Activated CD8-positive, alpha-beta T cell treated with anti-CD3 and anti-CD28 coated beads, Interleukin-2, amount 10 ng/mL, durations not matched to agents 7 days and 5 days (primary cell): ENCODE measurements around the gene RAD51AP2. TPM values are rescaled to one million over a fixed set of nuclear protein-coding genes. Genes with fewer than 3 reads are reported as not detected.

Source experiments
- ATAC-seq: fragments of 150-1000 bp; cut with Tn5 transposase; one replicate; pipeline ENCODE4 v1.10.0; 2021; ENCODE audit warnings: moderate library complexity
- CTCF ChIA-PET: fragments of 350-600 bp; sonication (Branson Sonifier 250); formaldehyde crosslinking; loops from one replicate; lab custom pipeline; 2021; ENCODE audit warnings: antibody characterized with exemption; lab: Charles Lee
- POLR2A ChIA-PET: fragments of 350-600 bp; sonication (Branson Sonifier 250); formaldehyde crosslinking; loops from one replicate; lab custom pipeline; 2021; ENCODE audit warnings: antibody characterized with exemption; lab: Charles Lee
- DNase-seq: peaks from one replicate; pipeline ENCODE4 v3.0.0-alpha.2; 2020
- H3K27ac Mint-ChIP-seq: one replicate; pipeline ENCODE4 v1.8.0; 2021; ENCODE audit warnings: mild to moderate bottlenecking, mixed read lengths
- H3K27me3 Mint-ChIP-seq: one replicate; pipeline ENCODE4 v1.8.0; 2021; ENCODE audit warnings: low read depth, mixed read lengths
- H3K36me3 Mint-ChIP-seq: one replicate; pipeline ENCODE4 v1.8.0; 2021; ENCODE audit warnings: low read depth, mixed read lengths
- H3K4me1 Mint-ChIP-seq: one replicate; pipeline ENCODE4 v1.8.0; 2021; ENCODE audit warnings: low read depth, mixed read lengths
- H3K4me3 Mint-ChIP-seq: one replicate; pipeline ENCODE4 v1.8.0; 2021; ENCODE audit warnings: mild to moderate bottlenecking, mixed read lengths
- H3K9me3 Mint-ChIP-seq: one replicate; pipeline ENCODE4 v1.8.0; 2022; ENCODE audit warnings: mixed read lengths; ENCODE audit not compliant: insufficient read depth
- total RNA-seq, 2 experiments: library from RNA; stranded (reverse); gene quantifications; one replicate each; pipeline ENCODE4 v1.2.3, GENCODE V29; 2021

The RAD51AP2 gene
- total RNA-seq, 2 experiments from 2014 or later, result not detected

GRCh38 chr2:17543131-17543660 is 25.0 kb upstream of the RAD51AP2 start:
- Mint-ChIP-seq H3K36me3 (peaks cover 8% of the 10 kb centered on the region), H3K9me3 (no peaks in the 10 kb centered on the region), H3K4me1 (no peaks in the 10 kb centered on the region), H3K27me3 (peaks cover 52% of the 10 kb centered on the region), H3K4me3 (no peak overlapping the region), H3K27ac (no peak overlapping the region)
- DNase-seq (no peak), ATAC-seq (no peak)
- POLR2A ChIA-PET, result no interaction called here
- CTCF ChIA-PET, result no interaction called here

GRCh38 chr2:17542471-17542870 is 24.2 kb upstream of the RAD51AP2 start:
- CTCF ChIA-PET, result no interaction called here

GRCh38 chr2:17541531-17541950 is 23.3 kb upstream of the RAD51AP2 start:
- POLR2A ChIA-PET, result no interaction called here
- Mint-ChIP-seq H3K27ac (no peak overlapping the region), H3K9me3 (no peaks in the 10 kb centered on the region), H3K27me3 (peaks cover 58% of the 10 kb centered on the region), H3K36me3 (peaks cover 8% of the 10 kb centered on the region), H3K4me3 (no peak overlapping the region), H3K4me1 (no peaks in the 10 kb centered on the region)
- CTCF ChIA-PET, result no interaction called here
- DNase-seq, result no peak
- ATAC-seq, result no peak

More at GRCh38 chr2:17542471-17542870, 24.2 kb upstream of the RAD51AP2 start:
- Mint-ChIP-seq H3K36me3 (peaks cover 8% of the 10 kb centered on the region), H3K27me3 (peaks cover 58% of the 10 kb centered on the region), H3K27ac (no peak overlapping the region), H3K4me1 (no peaks in the 10 kb centered on the region), H3K9me3 (no peaks in the 10 kb centered on the region), H3K4me3 (no peak overlapping the region)
- no peak for DNase-seq
- POLR2A ChIA-PET, result no interaction called here
- no peak for ATAC-seq

- CTCF ChIA-PET, result no interaction called here
- POLR2A ChIA-PET, result no interaction called here
- no peak overlapping the region for H3K27ac Mint-ChIP-seq
Measured at GRCh38 chr2:17540813-17541530, 22.7 kb upstream of the RAD51AP2 start.

GRCh38 chr2:17540093-17540812 is 22.0 kb upstream of the RAD51AP2 start, which contains the start of gene VSNL1:
TSS of gene VSNL1 (plus strand) at chr2:17540696. CDS start at chr2:17592075, 51,379 bp downstream.
- Mint-ChIP-seq H3K27ac (no peak within 1 kb of the TSS), H3K4me1 (no peaks in the 10 kb centered on the region), H3K27me3 (peaks cover 63% of the 10 kb centered on the region), H3K9me3 (no peaks in the 10 kb centered on the region), H3K36me3 (peaks cover 8% of the 10 kb centered on the region), H3K4me3 (no peak within 1 kb of the TSS)
- DNase-seq (no peak), ATAC-seq (no peak)
- ChIA-PET CTCF (no interaction called here), POLR2A (no interaction called here)

More at GRCh38 chr2:17540813-17541530, 22.7 kb upstream of the RAD51AP2 start:
- DNase-seq (no peak), ATAC-seq (no peak)
- Mint-ChIP-seq H3K9me3 (no peaks in the 10 kb centered on the region), H3K4me1 (no peaks in the 10 kb centered on the region), H3K36me3 (peaks cover 8% of the 10 kb centered on the region), H3K4me3 (no peak overlapping the region), H3K27me3 (peaks cover 60% of the 10 kb centered on the region)

- ChIA-PET CTCF (no interaction called here), POLR2A (no interaction called here)
- peaks cover 64% of the 10 kb centered on the region for H3K27me3 Mint-ChIP-seq
- ATAC-seq, result no peak
- no peak overlapping the region for H3K4me3 Mint-ChIP-seq
- H3K27ac Mint-ChIP-seq, result no peak overlapping the region
- no peak for DNase-seq
- H3K36me3 Mint-ChIP-seq, result peaks cover 8% of the 10 kb centered on the region
- no peaks in the 10 kb centered on the region for H3K9me3 Mint-ChIP-seq
- H3K4me1 Mint-ChIP-seq, result no peaks in the 10 kb centered on the region
Measured at GRCh38 chr2:17539611-17540092, 21.4 kb upstream of the RAD51AP2 start.

- CTCF ChIA-PET, result no interaction called here
- H3K36me3 Mint-ChIP-seq, result peaks cover 8% of the 10 kb centered on the region
- peak; percentile 33 for ATAC-seq
- no peaks in the 10 kb centered on the region for H3K9me3 Mint-ChIP-seq
- POLR2A ChIA-PET, result no interaction called here
- no peak for DNase-seq
- H3K4me1 Mint-ChIP-seq, result no peaks in the 10 kb centered on the region
- H3K27ac Mint-ChIP-seq, result no peak overlapping the region
- peaks cover 60% of the 10 kb centered on the region for H3K27me3 Mint-ChIP-seq
- no peak overlapping the region for H3K4me3 Mint-ChIP-seq
Measured at GRCh38 chr2:17538844-17539554, 20.8 kb upstream of the RAD51AP2 start.

GRCh38 chr2:17538022-17538843 is 20.0 kb upstream of the RAD51AP2 start:
- ChIA-PET CTCF (no interaction called here), POLR2A (no interaction called here)
- H3K9me3 Mint-ChIP-seq, result no peaks in the 10 kb centered on the region
- DNase-seq, result no peak
- H3K4me1 Mint-ChIP-seq, result no peaks in the 10 kb centered on the region
- peaks cover 8% of the 10 kb centered on the region for H3K36me3 Mint-ChIP-seq
- no peak for ATAC-seq
- no peak overlapping the region for H3K4me3 Mint-ChIP-seq
- no peak overlapping the region for H3K27ac Mint-ChIP-seq
- peaks cover 56% of the 10 kb centered on the region for H3K27me3 Mint-ChIP-seq

GRCh38 chr2:17536416-17536815 is 18.2 kb upstream of the RAD51AP2 start:
- no peaks in the 10 kb centered on the region for H3K9me3 Mint-ChIP-seq
- ChIA-PET POLR2A (no interaction called here), CTCF (no interaction called here)
- H3K36me3 Mint-ChIP-seq, result peaks cover 7% of the 10 kb centered on the region
- H3K4me1 Mint-ChIP-seq, result no peaks in the 10 kb centered on the region
- H3K27ac Mint-ChIP-seq, result no peak overlapping the region
- no peak overlapping the region for H3K4me3 Mint-ChIP-seq
- ATAC-seq (no peak), DNase-seq (no peak)
- peaks cover 41% of the 10 kb centered on the region for H3K27me3 Mint-ChIP-seq

GRCh38 chr2:17533546-17533945 is 15.3 kb upstream of the RAD51AP2 start:
- Mint-ChIP-seq H3K9me3 (no peaks in the 10 kb centered on the region), H3K27ac (no peak overlapping the region), H3K27me3 (peaks cover 18% of the 10 kb centered on the region), H3K4me1 (no peaks in the 10 kb centered on the region), H3K4me3 (no peak overlapping the region), H3K36me3 (no peaks in the 10 kb centered on the region)
- DNase-seq, result no peak
- ATAC-seq, result no peak
- POLR2A ChIA-PET, result no interaction called here
- CTCF ChIA-PET, result no interaction called here

- H3K36me3 Mint-ChIP-seq, result no peaks in the 10 kb centered on the region
- no peak for ATAC-seq
- no peaks in the 10 kb centered on the region for H3K27me3 Mint-ChIP-seq
- POLR2A ChIA-PET, result no interaction called here
- no peaks in the 10 kb centered on the region for H3K9me3 Mint-ChIP-seq
- CTCF ChIA-PET, result no interaction called here
- H3K4me3 Mint-ChIP-seq, result no peak overlapping the region
- no peak for DNase-seq
- H3K27ac Mint-ChIP-seq, result no peak overlapping the region
- H3K4me1 Mint-ChIP-seq, result no peaks in the 10 kb centered on the region
Measured at GRCh38 chr2:17529771-17530170, 11.5 kb upstream of the RAD51AP2 start.
